Measurements from ENCODE around the gene DEAF1.
"Not testable (repeated sequence)": the region's sequence is repeated elsewhere in the genome, so short reads cannot be mapped to it uniquely, and the experiment has no call there.

DEAF1 gene

DNA sequence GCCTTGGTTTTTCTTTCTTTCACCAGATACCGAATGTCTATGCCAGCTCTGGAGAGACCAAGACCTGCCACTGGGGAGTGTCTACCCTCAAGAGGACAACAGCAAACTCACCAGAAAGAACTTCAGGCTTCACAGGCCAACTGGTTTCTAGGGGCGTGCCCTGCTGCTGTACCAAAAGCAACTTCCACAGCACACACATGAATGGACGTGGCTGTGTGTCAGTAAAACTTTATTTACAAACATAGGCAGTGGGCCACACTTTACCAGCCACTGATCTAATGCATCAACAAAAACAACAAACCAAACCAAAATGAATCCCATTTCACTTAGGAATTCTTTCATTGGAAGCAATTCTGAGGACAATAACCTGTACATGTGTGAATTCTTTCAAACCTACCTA is 16.7 kb downstream of the DEAF1 start:
- no peak for DNase-seq

DNA sequence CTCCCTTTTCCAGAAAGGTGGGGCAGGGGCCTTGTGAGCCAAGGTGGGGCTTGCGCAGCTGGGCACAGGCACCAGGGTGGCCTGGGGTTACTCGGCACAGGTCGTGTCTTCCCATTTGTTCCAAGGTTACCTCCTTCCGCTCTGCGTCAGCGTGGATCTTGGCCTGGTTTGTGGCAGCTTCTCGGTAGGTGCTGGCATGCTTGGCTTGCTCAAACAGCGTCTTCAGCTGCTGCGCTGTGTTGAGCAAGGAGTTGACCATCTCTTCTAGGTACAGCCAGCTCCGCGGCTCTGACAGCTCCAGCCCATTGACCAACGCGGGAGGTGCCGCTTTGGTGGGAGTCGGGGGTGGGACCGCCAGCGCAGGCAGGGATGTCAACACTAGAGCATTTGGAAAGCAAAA is 20.6 kb downstream of the DEAF1 start:
- DNase-seq, result no peak

DNA sequence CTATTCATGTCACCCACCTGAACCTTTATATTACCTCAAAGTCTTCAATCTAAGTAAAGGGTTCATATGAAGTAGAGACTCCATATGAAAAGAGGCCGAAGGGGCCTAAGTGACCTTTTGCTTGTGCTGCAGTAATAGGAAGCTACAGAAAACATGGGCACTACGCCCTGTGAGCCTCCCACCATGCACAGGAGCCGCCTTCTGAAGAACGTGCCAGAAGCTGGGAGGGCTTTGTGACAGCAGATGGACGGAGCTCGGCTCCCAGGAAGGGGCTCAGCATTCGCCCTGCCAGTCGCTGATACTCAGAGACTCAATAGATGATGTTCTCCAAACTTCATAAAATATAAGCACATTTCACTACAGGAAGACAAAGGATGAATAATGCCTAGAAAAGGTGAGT is 21.2 kb downstream of the DEAF1 start:
- no peak for DNase-seq

DNA sequence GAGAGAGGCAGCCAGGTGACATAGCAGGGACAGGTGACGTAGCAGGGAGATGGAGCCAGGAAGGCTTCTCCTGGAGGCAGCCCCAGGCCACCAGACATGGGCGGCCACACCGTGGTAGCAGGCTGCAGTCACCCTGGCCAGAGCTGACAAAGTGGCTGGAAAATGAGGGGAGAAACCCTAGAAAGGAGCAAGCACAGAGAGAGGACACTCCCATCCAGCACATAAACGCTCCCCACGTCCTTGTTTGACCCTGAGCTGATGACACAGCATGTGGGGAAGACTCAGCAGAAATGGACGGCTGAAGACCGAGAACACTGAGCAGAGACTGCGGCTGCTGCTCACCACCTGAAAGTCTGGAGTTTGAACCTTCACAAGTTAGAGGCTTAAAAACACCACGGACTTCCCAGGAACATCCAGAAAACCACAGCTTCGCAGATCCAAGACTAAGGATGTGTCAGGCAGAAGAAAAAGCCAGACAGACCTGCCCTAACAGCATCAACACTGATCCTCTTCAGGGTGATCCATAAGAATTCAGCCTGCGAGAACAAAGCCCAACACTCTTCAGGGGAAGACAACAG is 29.2 kb downstream of the DEAF1 start:
- DNase-seq, result no peak

DNA sequence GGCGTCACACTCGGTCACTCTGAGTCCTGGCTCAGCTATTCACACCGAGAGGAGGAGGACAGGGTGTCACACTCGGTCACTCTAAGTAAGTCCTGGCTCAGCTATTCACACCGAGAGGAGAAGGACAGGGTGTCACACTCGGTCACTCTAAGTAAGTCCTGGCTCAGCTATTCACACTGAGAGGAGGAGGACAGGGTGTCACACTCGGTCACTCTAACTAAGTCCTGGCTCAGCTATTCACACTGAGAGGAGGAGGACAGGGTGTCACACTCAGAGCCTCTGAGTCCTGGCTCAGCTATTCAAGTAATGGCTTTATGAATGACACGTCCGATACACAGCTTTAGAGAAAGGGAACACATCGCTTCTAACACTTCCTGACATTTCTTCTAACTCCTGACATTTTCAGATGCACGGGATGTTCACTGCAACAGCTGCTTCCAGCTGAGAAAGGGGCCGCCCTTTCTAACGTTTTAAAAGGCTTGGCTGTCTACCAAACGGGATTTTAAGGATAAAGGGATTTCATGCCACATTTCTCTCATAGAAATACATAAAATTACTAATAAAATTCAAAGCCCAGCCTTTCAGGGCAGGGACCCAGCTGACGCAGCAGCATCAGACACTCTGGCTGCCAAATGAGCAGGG is 29.8 kb downstream of the DEAF1 start:
- no peak for DNase-seq

DNA sequence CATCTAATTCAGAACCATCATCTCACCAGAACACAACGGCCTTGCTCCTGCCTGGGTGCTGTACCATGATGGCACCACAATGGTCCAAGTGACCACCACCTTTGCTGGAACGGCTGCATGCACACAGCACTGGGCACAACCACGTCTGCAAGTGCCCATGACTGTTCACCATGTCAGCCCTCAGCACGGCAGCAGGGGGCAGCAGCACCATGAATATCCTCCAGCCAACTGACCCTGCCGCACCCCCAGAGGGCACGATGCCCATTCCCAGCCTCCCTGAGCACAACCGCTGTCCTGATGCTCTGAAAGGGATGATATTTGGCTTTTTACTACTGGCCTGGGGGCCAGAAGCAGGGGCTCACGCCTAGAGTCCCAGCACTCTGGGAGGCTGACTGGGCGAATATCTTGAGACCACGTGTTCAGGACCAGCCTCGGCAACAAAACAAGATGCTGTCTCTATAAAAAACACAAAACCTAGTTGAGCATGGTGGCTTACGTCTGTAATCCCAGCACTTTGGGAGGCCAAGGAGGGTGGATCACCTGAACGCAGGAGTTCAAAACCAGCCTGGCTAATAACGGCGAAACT is 32.2 kb downstream of the DEAF1 start:
- DNase-seq, result no peak

DNA sequence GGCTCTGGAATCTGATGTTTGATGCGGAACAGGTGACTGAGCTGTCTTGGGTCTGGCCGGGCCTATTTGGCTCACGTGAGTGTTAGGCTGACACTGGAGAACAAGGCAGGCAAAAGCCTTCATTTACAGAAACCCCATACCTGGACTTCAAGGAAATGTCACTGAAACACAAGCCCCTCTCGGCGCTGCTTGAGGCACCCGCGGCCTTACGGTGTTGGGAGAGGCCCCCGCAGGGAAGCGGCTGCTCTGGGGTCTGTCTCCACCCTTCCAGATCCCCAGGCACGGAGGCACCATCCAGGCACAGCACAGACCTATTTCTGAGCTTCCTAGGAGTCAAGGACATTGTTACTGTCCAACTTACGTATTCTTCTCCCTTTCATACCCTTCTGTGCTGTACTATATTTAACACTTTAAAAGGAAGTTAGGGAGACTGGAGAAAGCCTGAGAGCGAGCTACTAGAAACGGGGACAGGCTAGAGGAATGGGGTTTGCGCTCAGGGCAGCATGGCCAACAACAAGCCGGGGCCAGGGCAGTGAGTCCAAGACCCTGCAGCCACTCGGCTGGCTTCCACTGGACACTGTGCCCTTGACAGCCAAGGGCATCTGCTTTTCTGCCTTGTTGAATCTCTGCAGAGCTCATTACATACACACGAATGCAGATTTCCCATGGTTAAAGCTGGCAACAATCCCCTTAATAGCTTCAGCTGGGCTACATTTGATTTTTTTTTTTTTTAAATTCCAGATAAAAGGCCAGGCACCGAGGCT is 34.2 kb downstream of the DEAF1 start:
- DNase-seq, result no peak

DNA sequence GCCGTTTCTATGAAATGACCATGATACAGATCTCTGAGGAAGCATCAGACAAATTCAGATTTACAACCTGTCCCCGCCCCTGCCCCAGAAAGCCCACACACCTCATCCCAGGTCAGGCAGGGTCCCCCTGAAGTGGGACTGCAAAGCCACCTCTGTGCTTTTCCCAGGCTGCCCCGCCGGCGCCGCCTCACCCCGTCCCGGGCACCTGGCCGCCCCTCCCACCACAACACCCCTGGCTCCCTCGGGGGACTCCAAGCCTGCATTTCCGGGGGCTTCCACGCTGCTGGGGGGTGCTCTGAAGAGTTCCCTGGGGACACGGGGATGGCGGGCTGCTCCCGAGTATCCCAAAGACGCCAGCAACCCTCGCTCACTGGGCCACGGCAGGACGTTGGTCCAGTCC is 34.7 kb downstream of the DEAF1 start:
- no peak for DNase-seq

DNA sequence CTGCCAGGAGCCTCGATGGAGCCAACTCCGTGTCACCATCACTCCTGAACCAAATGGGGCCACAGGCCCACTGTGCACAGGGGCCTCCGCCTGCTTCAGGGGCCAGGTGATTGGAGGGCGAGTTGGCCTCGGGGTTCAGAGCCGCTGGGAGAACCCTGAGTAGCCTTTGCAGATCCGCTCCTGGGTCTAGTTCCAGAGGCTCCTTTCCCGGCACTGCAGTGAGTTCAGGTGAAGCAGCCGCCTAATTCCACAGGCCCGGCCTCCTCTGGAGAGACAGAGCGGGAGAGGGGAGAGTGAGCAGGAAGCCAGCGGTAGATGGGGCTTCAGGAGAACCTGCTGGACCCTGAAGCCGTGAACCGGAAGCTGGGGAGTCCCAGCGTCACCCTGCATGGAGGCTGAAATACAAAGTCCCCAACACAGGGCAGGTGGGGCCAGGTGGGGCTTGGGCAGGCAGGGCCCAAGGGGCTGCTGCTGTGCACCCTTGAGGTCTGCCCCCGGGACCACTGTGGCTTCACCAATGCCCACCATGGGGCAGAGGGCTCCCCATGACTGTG is 35.4 kb downstream of the DEAF1 start:
- DNase-seq, result no peak

DNA sequence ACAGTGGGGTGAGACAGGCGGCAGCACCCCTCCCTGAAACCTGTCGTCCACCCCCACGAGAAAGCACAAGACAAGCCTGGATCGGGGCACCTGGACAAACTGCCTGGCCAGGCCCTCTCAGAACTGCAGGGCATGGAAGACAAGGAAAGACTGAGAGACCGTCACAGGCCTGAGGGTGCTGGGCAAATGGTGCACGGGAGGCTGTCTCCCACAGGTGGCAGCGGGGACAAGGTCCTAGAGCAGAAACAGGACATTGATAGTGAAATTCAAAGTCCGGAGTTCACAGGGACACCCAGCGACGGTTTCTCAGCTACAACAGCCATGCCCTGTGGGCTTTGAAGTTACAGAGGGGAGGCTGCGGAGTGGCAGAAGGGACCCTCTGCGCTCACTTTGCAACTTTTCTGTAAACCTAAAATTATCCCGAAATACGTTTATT is 37.3 kb downstream of the DEAF1 start:
- no peak for DNase-seq

DNA sequence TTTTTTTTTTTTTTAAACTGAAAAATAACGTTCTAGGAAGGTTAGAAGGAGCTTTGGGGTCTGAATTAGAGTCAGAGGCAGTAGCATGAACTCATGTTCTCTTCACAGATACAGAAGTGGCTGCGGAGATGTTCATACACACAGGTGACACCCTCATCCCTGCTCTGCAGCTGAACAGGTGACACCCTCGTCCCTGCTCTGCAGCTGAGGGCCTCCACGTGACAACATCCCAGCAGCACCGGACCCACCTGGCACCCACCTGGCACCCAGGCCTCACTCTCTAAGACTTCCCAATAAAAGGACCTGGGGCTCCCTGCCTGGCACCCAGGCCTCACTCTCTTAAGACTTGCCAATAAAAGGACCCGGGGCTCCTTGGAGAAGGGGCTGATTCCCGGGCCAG is 38.2 kb downstream of the DEAF1 start:
- DNase-seq, result no peak

DNA sequence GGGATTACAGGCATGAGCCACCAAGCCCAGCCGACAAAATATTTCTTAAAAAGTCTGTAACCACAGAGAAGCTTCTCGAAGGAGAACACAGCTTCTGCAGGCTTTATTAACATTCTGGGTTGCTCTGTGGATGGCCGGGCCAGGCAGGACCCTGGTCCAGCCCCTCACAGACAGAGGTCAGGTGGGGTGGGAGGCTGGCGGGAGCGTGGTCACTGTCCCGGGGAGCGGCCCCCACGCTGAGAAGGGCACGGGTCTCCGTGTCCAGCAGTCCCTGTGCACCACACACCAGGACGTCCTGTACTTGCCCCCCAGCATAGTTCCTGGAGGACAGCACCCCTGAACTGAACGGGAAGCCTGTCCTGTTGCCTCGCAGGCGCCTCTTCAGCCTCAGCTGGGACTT is 38.6 kb downstream of the DEAF1 start:
- DNase-seq, result no peak

DNA sequence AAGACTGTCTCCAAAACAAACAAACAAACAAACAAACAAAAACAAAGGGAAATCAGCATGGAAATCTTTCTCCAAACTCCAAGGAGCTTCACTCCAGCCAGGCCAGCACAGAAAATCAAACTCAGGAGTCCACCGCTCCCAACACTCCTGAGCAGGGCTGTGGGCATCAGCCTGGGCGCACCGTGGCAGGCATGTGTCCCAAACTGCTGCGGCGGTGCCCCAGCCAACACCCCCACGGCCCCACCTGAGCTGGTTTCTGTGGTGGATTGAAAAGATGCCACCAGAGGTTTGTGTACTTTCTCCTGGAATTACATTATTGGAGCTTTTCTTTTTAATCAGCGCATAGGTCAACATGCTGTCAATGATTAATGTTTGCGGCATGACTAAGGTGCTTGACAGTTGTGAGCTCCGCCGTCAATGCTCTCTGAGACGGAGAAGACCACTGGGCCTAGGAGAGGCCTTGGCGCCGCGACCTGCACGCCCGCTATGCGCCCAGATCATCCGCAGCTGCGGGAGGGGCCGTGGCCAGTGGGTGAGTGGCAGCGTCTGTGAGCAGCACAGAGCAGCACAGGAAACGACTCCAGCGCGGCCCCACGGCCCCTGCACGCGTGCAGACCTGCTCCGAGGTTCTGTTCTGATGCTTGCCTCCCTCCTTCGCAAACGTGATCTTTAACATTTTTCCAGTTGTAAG is 39.8 kb downstream of the DEAF1 start:
- DNase-seq, result no peak

DNA sequence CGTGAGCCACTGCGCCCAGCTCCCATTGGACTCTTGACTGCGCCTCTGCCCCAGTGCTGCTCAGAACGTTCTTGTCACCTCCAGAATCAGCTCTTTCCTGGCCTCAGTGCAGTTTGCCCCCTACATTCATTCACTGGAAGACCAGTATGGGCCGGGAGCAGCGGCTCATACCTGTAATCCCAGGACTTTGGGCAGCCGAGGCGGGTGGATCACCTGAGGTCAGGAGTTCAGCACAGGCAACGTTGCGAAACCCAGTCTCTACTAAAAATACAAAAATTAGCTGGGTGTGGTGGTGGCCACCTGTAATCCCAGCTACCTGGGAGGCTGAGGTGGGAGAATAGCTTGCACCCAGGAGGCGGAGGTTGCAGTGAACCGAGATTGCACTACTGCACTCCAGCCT is 40.6 kb downstream of the DEAF1 start:
- not testable (repeated sequence) for DNase-seq

DNA sequence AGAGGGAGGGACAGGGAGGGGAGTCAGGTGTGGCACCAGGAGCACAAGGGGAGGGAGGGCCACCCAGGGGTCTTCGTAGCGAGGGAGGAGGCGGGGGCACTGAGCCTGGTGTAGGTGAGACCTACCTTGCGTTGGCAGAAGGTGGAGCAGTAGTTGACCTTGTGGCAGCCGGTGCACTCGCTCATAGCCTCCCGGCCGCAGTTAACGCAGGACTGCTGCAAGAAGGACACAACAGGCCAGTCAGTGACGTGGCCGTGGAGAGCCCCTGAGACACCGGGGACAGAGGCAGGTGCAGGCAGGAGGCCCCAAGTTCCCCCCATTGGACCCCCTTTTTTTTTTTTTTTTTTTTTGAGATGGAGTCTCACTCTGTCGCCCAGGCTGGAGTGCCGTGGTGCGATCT is 41.2 kb downstream of the DEAF1 start:
- DNase-seq, result no peak

DNA sequence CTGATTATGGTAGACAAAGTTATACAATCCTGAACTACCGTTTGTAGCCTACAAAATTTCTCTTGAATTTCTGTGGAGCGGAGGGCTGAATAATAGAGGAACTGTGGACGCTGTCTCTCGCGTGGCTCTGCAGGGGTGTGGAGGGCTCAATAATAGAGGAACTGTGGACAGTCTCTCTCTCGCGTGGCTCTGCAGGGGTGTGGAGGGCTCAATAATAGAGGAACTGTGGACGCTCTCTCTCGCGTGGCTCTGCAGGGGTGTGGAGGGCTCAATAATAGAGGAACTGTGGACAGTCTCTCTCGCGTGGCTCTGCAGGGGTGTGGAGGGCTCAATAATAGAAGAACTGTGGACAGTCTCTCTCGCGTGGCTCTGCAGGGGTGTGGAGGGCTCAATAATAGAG is 41.9 kb downstream of the DEAF1 start:
- not testable (repeated sequence) for DNase-seq

DNA sequence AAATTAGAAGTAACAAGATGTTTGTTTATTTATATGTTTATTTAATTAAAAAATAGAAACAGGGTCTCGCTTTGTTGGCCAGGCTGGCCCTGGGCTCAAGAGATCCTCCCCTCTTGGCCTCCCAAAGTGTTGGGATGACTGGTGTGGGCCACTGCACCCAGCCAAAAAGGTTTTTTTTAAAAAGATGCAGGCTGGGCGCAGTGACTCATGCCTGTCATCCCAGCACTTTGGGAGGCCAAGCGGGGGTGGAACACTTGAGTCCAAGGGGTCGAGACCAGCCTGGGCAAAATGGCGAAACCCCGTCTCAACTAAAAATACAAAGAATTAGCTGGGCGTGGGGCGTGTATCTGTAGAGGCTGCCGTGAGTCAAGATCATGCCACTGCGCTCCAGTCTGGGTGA is 44.5 kb downstream of the DEAF1 start:
- no peak for DNase-seq

DNA sequence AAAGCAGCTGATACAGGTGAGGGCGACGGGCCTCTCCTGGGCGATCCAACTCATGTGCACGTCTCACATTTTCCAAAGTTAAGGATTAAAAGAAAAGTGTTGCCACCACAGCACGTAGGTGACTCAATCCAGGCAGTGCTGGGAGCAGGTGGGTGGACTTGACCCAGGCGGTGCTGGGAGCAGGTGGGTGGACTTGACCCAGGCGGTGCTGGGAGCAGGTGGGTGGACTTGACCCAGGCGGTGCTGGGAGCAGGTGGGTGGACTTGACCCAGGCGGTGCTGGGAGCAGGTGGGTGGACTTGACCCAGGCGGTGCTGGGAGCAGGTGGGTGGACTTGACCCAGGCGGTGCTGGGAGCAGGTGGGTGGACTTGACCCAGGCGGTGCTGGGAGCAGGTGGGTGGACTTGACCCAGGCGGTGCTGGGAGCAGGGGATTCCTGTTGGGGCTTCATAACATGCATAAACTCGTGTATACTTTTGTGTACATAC is 47.3 kb downstream of the DEAF1 start:
- DNase-seq, result not testable (repeated sequence)

DNA sequence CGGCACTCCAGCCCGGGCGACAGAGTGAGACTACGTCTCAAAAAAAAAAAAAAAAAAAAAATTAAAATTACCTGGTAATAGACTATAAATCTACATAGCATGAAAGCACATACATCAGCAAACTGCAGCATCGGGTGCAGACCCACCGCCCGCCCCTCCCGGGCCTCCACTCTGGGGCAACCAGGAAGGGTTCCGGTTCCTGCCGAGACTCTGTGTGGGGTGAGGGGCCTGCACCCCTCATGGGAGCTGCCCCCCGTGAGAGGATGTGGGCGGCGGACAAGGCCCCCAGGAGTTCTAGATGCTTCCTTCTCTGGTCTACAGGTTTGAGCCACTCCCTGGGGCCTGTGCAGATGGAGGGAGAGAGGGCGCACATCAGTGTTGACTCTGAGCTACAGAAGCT is 48.8 kb downstream of the DEAF1 start:
- no peak for DNase-seq

DNA sequence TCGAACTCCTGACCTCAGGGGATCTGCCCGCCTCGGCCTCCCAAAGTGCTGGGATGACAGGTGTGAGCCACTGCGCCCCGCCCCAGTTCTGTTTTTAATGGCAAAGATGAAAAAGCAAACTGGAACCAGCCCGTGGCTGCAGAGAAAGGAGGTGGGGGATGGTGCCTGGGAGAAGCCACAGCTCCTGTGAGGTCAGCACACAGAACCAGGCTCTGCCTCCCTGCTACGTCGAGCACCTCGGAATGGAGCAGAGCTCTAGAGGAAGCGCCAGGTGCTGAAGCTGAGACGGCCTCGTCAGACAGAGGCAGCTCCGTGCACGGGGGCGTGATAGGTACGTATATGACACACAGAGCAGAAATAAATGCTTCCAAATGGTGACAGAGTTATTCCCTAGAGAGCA is 49.5 kb downstream of the DEAF1 start:
- no peak for DNase-seq

DNA sequence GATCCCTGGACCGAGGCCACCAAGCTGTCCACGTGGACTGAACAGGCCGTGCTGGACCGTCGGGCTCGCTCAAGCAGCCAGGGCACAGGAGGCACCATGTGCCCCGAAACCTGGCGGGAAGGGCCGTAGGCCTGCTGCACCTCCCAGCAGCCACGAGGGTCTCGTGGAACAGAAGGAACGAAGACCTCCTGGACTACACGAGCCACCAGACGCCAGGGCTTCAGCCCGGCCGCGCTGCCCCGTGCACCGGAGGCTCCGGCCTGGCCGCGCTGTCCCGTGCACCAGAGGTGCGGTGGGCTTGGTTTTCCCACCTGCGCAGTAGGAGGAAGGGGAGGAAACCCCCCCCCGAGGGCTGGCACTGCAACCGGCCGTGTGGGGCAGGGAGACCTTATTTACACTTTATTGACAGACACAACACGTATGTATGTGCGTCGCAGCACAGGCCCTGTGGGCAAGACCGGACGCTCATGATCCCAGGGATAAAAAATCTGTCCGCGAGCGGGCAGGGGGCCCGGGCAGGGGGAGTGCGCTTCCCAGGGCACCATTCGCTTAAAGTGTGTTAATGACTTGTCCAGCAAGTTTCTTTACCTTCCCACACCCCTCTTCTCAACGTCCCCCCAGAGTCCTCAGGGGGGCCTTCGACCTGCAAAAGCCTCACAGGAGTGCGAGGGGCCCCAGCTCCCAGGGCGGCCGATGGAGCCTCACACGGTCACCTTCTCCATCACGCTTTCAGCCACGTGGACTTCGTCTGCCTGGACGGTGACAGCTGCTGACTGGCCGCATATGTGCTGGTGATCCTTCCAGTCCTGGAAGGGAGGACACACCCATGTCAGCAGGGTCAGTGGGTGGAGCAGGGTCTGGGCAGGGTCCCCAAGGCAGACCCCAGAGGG is 50.9 kb downstream of the DEAF1 start:
- DNase-seq, result no peak

DNA sequence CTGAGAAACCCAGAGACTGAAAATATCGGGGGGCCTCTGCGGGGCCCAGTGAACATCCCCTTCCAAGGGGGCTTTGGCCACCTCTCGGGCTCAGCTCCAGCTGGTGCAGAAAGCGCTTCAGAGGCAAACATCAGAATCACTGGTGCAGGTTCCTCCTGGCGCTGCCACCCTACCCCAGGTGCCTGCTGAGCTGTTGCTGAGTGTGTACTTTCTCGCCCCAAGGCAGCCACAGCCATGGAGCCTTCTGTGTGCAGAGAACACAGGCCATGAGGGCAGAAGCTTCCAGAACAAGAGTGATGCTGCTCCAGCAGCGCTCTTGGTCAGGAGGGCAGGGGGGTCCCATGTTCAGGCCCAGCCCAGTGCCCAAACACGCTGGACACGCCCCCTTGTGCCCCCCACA is 51.7 kb downstream of the DEAF1 start:
- DNase-seq, result no peak
